ENCODE data around the gene UGGT2. TPM values are rescaled to one million over a fixed set of nuclear protein-coding genes. Genes with fewer than 3 reads are reported as not detected.

Gene UGGT2
- total and polyA plus RNA-seq, 9 of the 15 experiments (the other 6 are each of a cell fraction or from before 2014, with no cell fraction given): 3.5 to 24.5 (median 18.3) TPM

DNA sequence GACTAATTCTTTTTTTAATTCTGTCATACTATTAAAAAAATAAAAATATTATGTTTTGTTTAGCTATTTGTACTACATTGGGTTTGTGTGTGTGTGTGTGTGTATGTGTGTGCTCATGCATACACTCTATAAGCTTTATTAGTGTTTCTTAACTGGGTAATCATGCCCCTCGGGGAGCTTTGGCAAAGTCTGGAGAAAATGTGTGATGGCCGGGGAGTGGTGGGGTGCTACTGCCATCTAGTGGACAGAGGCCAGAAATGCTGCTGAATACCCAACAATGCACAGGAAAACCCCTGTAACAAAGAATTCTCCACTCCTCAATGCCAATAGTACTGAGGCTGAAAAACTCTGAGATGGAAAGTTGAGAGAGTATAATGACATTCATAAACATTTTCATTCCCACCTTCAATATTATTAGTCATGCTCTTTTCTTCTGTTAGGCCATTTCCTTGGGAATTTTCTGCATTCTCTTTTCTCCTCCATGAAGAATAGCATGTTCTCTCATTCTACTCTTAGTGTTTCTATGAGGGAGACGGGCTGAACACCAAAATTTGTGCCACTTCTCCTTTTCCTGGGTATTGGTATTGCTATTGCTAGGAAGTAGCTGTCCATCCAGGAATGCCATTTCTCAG is 219.0 kb downstream of the UGGT2 start (continued):
- TF ChIP-seq, protein P1, sequence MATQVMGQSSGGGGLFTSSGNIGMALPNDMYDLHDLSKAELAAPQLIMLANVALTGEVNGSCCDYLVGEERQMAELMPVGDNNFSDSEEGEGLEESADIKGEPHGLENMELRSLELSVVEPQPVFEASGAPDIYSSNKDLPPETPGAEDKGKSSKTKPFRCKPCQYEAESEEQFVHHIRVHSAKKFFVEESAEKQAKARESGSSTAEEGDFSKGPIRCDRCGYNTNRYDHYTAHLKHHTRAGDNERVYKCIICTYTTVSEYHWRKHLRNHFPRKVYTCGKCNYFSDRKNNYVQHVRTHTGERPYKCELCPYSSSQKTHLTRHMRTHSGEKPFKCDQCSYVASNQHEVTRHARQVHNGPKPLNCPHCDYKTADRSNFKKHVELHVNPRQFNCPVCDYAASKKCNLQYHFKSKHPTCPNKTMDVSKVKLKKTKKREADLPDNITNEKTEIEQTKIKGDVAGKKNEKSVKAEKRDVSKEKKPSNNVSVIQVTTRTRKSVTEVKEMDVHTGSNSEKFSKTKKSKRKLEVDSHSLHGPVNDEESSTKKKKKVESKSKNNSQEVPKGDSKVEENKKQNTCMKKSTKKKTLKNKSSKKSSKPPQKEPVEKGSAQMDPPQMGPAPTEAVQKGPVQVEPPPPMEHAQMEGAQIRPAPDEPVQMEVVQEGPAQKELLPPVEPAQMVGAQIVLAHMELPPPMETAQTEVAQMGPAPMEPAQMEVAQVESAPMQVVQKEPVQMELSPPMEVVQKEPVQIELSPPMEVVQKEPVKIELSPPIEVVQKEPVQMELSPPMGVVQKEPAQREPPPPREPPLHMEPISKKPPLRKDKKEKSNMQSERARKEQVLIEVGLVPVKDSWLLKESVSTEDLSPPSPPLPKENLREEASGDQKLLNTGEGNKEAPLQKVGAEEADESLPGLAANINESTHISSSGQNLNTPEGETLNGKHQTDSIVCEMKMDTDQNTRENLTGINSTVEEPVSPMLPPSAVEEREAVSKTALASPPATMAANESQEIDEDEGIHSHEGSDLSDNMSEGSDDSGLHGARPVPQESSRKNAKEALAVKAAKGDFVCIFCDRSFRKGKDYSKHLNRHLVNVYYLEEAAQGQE (IDR thresholded peaks at IDR 0.05; ENCODE audit: borderline replicate concordance): peak; percentile 66
- TF ChIP-seq, protein P1 (CRISPR knock-in tag; IDR thresholded peaks at IDR 0.05; ENCODE audit: low read depth): no peak
- TF ChIP-seq SMC3 (conservative IDR thresholded peaks at IDR 0.05; ENCODE audit: insufficient read depth, low read depth, low read length): peak; percentile 67
- TF ChIP-seq, protein P2, sequence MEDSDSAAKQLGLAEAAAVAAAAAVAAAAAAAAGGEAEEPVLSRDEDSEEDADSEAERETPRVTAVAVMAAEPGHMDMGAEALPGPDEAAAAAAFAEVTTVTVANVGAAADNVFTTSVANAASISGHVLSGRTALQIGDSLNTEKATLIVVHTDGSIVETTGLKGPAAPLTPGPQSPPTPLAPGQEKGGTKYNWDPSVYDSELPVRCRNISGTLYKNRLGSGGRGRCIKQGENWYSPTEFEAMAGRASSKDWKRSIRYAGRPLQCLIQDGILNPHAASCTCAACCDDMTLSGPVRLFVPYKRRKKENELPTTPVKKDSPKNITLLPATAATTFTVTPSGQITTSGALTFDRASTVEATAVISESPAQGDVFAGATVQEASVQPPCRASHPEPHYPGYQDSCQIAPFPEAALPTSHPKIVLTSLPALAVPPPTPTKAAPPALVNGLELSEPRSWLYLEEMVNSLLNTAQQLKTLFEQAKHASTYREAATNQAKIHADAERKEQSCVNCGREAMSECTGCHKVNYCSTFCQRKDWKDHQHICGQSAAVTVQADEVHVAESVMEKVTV (CRISPR knock-in tag; IDR thresholded peaks at IDR 0.05): peak; percentile 79
- TF ChIP-seq, protein P3, sequence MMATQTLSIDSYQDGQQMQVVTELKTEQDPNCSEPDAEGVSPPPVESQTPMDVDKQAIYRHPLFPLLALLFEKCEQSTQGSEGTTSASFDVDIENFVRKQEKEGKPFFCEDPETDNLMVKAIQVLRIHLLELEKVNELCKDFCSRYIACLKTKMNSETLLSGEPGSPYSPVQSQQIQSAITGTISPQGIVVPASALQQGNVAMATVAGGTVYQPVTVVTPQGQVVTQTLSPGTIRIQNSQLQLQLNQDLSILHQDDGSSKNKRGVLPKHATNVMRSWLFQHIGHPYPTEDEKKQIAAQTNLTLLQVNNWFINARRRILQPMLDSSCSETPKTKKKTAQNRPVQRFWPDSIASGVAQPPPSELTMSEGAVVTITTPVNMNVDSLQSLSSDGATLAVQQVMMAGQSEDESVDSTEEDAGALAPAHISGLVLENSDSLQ (IDR thresholded peaks at IDR 0.05): no peak
- TF ChIP-seq GATA2 (CRISPR knock-in tag; IDR thresholded peaks at IDR 0.05): no peak
- no peak for TF ChIP-seq KLF16 (IDR thresholded peaks at IDR 0.05)
- TF ChIP-seq TARDBP (IDR thresholded peaks at IDR 0.05): no peak
